Vagina (tissue), 2 donors: Measurements from ENCODE around the gene SLC35B2. TPM values are rescaled to one million over a fixed set of nuclear protein-coding genes. Genes with fewer than 3 reads are reported as not detected.

ENCODE experiments used
- DNase-seq, 2 donors: peaks; one replicate each; pipeline ENCODE4 v3.0.0-alpha.2; 2017; ENCODE audit errors: extremely low spot score in 2 of 2
- H3K27ac ChIP-seq: fragments of 200-600 bp; sonication (generic); one replicate; pipeline ENCODE4 v1.5.1; 2019
- H3K27me3 ChIP-seq: fragments of 200-600 bp; sonication (generic); one replicate; pipeline ENCODE4 v1.5.1; 2019
- H3K36me3 ChIP-seq, 2 donors: fragments of 200-600 bp; sonication (generic); one replicate each; pipeline ENCODE4 v1.5.1; 2017 to 2019
- H3K4me1 ChIP-seq: fragments of 200-600 bp; sonication (generic); one replicate; pipeline ENCODE4 v1.5.1; 2019
- H3K4me3 ChIP-seq, 2 donors: fragments of 200-600 bp; sonication (generic); 1 replicate in 1 of 2; 2 replicates in 1 of 2; pipeline ENCODE4 v1.5.1; 2016 to 2019
- H3K9me3 ChIP-seq: fragments of 200-600 bp; sonication (generic); one replicate; pipeline ENCODE4 v1.5.1; 2019
- CTCF ChIP-seq, 3 experiments: fragments of 450-650 bp in 2 of 3; fragments of 200-600 bp in 1 of 3; sonication (generic) in 1 of 3; IDR thresholded peaks; one replicate each; pipeline ENCODE4 v1.5.1; 2017 to 2019; ENCODE audit warnings: antibody characterized with exemption in 3 of 3, mild to moderate bottlenecking in 2 of 3, moderate library complexity in 2 of 3
- POLR2A ChIP-seq, 2 donors: fragments of 450-650 bp; IDR thresholded peaks; one replicate each; pipeline ENCODE4 v1.6.1; 2017; ENCODE audit warnings: antibody characterized with exemption in 2 of 2, mild to moderate bottlenecking in 2 of 2, moderate library complexity in 2 of 2
- POLR2AphosphoS5 ChIP-seq, 2 donors: sonication (generic); formaldehyde crosslinking; IDR thresholded peaks; one replicate each; pipeline ENCODE4 v1.9.0; 2017; ENCODE audit warnings: antibody characterized with exemption in 2 of 2, mild to moderate bottlenecking in 2 of 2, low read depth in 1 of 2; ENCODE audit not compliant: insufficient read depth in 1 of 2
- intact Hi-C: fragments of 100-400 bp; cut with DNase I; formaldehyde crosslinking; loops from one replicate; pipeline ENCODE4 v1.15.1; 2023
- total RNA-seq: library from RNA; depleted of rRNA; stranded (reverse); fragments of >200 nt; gene quantifications from one replicate; pipeline ENCODE4 v1.2.3, GENCODE V29; 2016

SLC35B2 gene
- total RNA-seq, 1 donor from 2014 or later = 19.6 TPM

- no peak for DNase-seq
- no peak for TF ChIP-seq POLR2A (IDR thresholded peaks at IDR 0.05)
- TF ChIP-seq CTCF (IDR thresholded peaks at IDR 0.05) = no peak
- TF ChIP-seq POLR2AphosphoS5 (IDR thresholded peaks at IDR 0.05; ENCODE audit: insufficient read depth in 1 of 2, low read depth in 1 of 2) = no peak
- Histone ChIP-seq H3K27ac (peak overlapping the region; percentile 25), H3K36me3 (peaks cover 0 to 8% of the 10 kb centered on the region in 2 donors), H3K4me1 (peaks cover 46% of the 10 kb centered on the region), H3K27me3 (no peaks in the 10 kb centered on the region), H3K4me3 (no peak overlapping the region), H3K9me3 (no peaks in the 10 kb centered on the region)
- intact Hi-C loops = no loop called here
These were observed 28.9 kb downstream of the SLC35B2 start for GRCh38 chr6:44228433-44228832.

GRCh38 chr6:44228031-44228430 is 29.3 kb downstream of the SLC35B2 start:
- Histone ChIP-seq H3K4me1 (peaks cover 43% of the 10 kb centered on the region), H3K4me3 (no peak overlapping the region), H3K9me3 (no peaks in the 10 kb centered on the region), H3K27me3 (no peaks in the 10 kb centered on the region), H3K27ac (peak overlapping the region; percentile 25), H3K36me3 (peaks cover 0 to 8% of the 10 kb centered on the region in 2 donors)
- no peak for DNase-seq
- intact Hi-C loops = no loop called here
- TF ChIP-seq POLR2AphosphoS5 (IDR thresholded peaks at IDR 0.05; ENCODE audit: insufficient read depth in 1 of 2, low read depth in 1 of 2) = no peak
- TF ChIP-seq CTCF (IDR thresholded peaks at IDR 0.05) = no peak
- no peak for TF ChIP-seq POLR2A (IDR thresholded peaks at IDR 0.05)

GRCh38 chr6:44227148-44227793 is 30.1 kb downstream of the SLC35B2 start:
- H3K27ac ChIP-seq = peak overlapping the region; percentile 59
- H3K4me1 ChIP-seq = peaks cover 50% of the 10 kb centered on the region
- H3K4me3 ChIP-seq = peak overlapping the region in 1 of 2 donors; percentile 32
- peaks cover 0 to under 1% of the 10 kb centered on the region in 2 donors for H3K36me3 ChIP-seq
- no peaks in the 10 kb centered on the region for H3K9me3 ChIP-seq
- no peak for DNase-seq
- H3K27me3 ChIP-seq = no peaks in the 10 kb centered on the region
- intact Hi-C loops = no loop called here
- TF ChIP-seq CTCF (IDR thresholded peaks at IDR 0.05) (no peak), POLR2A (IDR thresholded peaks at IDR 0.05) (no peak), POLR2AphosphoS5 (IDR thresholded peaks at IDR 0.05; ENCODE audit: insufficient read depth in 1 of 2, low read depth in 1 of 2) (peak in 1 of 2 donors; percentile 28)

GRCh38 chr6:44226368-44227147 is 30.8 kb downstream of the SLC35B2 start:
- no peaks in the 10 kb centered on the region for H3K9me3 ChIP-seq
- no peaks in the 10 kb centered on the region for H3K27me3 ChIP-seq
- DNase-seq = no peak
- H3K27ac ChIP-seq = peak overlapping the region; percentile 59
- intact Hi-C loops = no loop called here
- TF ChIP-seq POLR2A (IDR thresholded peaks at IDR 0.05) (no peak), POLR2AphosphoS5 (IDR thresholded peaks at IDR 0.05; ENCODE audit: insufficient read depth in 1 of 2, low read depth in 1 of 2) (no peak), CTCF (IDR thresholded peaks at IDR 0.05) (no peak)
- peaks cover 57% of the 10 kb centered on the region for H3K4me1 ChIP-seq
- peak overlapping the region in 1 of 2 donors; percentile 32 for H3K4me3 ChIP-seq
- H3K36me3 ChIP-seq = no peaks in the 10 kb centered on the region
